GF-D8 (cell line): ENCODE measurements around the gene CEMIP.

Source experiments
- DNase-seq: peaks from one replicate; lab custom pipeline; 2025; lab: John Stamatoyannopoulos, UW

CEMIP gene

DNA sequence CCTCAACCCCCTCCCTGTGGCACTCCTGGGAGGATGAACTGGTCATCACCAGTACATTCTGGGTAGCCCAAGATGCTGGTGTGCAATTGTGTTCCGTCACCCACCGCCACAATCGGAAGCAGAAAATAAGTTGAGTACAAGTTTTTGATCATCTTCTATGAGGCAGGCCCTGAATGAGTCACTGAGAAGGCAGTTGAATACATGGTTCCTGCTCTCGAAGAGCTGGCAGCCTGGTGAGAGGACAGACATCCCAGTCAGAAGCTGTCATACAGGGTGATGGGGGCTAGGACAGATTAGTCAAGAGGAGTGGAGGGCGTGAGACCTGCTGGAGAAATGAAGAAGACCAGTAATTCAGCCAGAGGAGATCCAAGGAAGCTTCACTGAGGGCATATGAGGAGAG is 6.2 kb downstream of the CEMIP start:
- DNase-seq: no peak

DNA sequence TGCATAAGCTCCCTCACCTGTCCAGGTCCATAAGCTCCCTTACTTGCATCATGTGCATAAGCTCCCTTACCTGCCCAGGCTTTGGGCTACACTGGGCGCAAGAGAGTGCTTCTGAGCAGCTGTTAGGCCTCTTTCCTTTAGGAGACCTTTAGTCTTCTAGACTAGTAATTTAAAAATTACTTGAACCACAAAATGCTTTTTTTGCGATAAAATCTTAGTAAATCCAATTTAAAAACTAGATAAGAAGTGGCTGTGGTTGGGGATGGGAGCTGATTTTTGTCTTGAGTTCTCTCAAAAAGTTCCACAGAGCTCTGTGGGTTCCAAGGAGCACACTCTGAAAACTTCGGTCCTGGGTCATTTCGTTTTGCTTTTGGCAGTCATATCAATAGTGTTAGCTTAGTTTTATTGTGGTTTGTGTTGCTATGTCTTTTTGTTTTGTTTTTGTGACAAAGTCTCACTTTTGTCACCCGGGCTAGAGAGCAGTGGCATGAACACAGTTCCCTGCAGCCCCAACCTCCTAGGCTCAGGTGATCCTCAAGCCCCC is 6.7 kb downstream of the CEMIP start:
- DNase-seq: no peak

- no peak for DNase-seq
These were observed 8.1 kb downstream of the CEMIP start for GRCh38 chr15:80787316-80787715.

DNA sequence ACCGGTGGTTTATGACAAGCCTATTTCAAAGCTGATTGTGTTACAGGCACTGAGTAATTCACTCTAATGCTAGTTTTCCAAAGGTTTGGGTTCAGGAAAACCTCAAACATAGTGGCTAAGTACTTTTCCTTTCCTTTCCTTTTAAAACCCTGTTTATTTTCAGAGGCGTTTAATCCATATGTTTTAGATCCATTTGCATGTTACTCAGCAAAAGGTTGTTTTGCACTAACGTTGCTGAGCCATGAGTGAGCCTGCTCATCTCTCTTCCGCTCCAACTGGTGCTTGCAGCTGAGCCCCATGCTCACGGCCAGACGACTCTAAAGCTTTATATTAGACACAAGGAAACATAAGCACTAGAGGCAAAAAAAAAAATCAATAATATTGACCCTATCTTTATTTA is 9.4 kb downstream of the CEMIP start:
- no peak for DNase-seq

GRCh38 chr15:80789296-80789695 is 10.1 kb downstream of the CEMIP start:
- DNase-seq: no peak

GRCh38 chr15:80789796-80790195 is 10.6 kb downstream of the CEMIP start:
- DNase-seq: no peak

DNA sequence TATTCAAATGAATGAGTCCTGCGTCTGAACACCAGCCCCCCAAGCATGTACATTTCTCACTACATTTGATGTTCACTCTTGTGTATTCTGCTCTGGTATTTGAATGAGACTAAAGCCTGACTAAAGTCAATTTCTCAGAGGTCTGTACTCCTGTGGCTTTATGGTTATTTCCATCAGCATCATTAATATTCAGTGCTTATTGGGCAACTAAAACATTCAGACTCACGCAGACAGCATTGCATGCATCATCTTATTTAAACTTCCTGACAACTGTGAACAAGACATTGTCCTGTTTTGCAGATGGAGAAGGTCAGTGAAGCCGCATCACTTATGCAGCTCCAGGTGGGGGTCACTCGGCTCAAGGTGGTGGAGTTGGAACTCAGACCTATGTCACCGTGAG is 11.1 kb downstream of the CEMIP start:
- no peak for DNase-seq

DNA sequence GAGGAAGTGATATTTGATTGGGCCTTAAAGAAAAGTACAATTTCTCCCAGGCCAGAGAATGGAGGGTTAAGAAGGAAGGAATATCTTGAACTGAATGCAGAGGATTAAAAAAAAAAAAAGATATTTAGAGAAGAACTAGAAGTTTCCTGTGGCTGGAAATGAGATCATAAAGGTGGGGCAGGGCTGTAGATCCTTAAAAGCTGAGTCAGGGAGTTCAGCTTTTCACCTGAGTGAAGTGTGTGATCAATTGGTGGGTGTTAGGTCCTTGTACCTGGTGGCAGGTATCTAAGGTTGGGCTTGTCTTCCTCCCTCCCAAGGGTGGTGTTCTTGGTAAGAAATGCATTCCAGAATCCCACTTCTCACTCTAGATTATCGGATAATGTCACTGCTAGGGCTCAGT is 11.8 kb downstream of the CEMIP start:
- no peak for DNase-seq

- no peak for DNase-seq
These were observed 17.2 kb downstream of the CEMIP start for GRCh38 chr15:80796407-80796806.

- no peak for DNase-seq
These were observed 19.7 kb downstream of the CEMIP start for GRCh38 chr15:80798911-80799310.

- no peak for DNase-seq
These were observed 20.9 kb downstream of the CEMIP start for GRCh38 chr15:80800067-80800466.

DNA sequence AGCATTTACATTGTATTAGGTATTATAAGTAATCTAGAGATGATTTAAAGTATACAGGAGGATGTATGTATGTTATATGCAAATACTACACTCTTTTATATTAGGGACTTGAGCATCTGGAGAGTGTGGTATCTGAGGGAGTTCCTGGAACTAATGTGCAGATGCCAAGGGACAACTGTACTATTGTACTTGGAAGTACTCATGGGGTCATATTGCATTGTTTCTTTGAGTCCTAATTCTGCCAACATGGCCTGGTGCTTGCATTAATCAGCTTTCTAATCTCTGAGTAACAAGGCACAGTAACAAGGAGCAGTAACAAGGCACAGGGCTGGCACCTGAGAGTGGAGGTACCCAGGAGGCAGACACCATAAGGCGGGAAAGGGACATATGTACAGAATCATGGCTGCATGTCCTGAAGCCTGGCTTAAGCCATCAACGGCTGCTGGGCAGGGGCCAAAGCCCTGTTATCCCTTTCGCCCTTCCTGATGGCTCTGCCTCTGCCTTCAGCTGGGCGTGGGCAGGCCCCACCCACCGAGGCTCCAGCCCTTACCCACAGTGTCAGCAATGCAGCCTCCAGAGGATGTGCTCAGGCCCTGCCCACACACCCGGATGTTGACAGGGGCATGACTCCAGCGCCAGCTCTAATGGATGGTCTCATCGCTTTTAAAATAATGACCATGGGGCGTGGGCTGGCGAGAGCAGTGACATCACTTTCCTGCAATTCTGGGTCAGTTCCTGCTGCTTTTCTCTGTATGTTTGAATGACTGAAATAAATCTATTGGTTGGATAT is 22.9 kb downstream of the CEMIP start:
- no peak for DNase-seq

GRCh38 chr15:80803580-80804525 is 24.7 kb downstream of the CEMIP start:
- DNase-seq: no peak

- no peak for DNase-seq
These were observed 25.9 kb downstream of the CEMIP start for GRCh38 chr15:80804970-80805495.

DNA sequence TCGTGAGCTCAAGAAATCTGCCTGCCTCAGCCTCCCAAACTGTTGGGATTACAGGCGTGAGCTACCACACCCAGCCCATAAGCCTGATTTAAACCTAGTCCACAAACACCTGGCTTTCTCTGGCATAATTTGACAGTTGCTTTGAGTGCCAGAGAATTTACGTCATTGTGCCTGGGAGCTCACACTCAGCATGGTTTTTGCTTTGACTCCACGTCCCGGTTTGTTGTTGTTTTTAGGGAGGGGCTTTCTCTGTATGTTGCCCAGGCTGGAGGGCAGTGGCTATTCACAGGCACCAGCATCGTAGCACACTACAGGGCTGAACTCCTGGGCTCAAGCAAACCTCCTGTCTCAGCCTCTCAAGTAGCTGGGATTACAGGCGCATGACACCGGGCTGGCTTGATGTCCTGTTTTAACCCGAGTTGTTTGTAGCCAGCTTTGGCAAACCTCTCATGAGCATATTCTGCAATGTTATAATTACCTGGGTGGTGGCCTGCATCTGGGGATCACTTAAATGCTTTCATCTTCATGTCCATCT is 32.7 kb downstream of the CEMIP start:
- DNase-seq: no peak

GRCh38 chr15:80815106-80815505 is 35.9 kb downstream of the CEMIP start:
- DNase-seq: no peak

DNA sequence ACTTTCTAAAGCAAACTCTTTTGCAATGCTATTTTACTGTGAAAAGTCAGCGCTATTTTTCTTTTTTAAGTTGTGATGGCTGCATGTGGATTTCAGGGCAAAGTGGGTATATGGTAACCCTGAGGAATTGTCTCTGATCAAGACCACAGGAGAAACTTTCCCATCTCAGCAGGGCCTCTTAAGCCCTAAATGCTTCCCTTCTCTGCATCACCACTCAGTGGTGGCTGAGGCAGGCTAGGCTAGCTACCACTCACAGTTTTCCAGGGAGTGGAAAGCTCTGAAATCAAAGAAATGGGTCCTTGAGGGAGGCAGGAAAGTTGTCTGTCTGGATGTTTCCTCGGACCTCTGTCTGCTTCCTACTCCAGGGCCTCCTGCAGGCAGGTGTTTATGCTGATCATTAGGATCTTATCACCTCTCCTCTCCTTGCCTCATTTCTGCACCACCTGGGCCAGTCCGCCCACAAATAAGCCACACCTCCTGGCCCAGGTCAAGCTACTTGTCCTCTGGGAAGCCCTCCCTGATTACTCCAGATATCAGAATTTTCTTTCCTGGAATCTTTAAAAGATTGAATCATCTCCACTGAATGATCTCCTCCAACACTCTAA is 37.0 kb downstream of the CEMIP start:
- no peak for DNase-seq

GRCh38 chr15:80816936-80817335 is 37.8 kb downstream of the CEMIP start:
- no peak for DNase-seq

GRCh38 chr15:80817901-80818300 is 38.7 kb downstream of the CEMIP start:
- no peak for DNase-seq

- no peak for DNase-seq
These were observed 39.8 kb downstream of the CEMIP start for GRCh38 chr15:80819001-80819400.

DNA sequence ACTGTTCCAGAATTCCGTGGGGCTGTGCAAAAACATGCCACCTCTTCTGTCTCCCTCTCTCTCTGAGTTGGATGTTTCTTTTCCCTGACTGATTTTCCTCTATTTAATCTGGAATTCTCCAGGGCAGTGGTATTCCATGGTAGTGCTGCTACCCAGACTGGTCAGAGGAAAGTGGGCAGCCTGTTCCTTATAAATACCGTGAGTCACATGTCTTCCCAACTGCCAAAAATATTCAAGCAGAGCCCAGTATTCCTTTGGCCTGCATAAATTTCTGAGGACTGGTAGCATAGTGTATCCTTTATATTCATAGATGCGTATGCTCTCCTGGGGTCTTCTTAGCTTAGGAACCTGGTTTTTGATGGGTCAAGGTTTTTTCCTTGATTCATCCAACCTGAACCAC is 40.9 kb downstream of the CEMIP start:
- no peak for DNase-seq

DNA sequence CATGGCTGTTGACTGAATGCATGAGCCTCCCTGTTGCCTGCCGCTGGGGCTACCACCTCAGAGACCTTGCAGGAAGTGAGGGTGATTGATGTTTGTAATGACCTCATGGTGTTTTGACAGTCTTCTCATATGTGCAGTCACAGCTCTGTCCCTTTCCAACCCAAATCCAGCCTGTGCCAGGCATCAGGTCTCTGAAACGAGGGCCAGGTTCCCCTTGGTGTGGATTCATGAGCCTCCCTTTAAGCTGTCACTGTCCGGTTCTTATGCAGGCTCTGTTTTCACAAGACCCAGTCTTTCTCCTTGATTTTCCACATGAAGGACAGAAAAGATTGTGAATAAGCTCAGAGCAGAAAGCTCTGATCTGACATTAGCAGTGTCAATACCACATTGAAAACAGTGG is 43.1 kb downstream of the CEMIP start:
- no peak for DNase-seq
